PC-3 (cell line): ENCODE results near the gene DMAP1. TPM values are rescaled to one million over a fixed set of nuclear protein-coding genes. Genes with fewer than 3 reads are reported as not detected.

ENCODE experiments used
- ATAC-seq: fragments of 200-7000 bp; cut with Tn5 transposase; 2 replicates; pipeline ENCODE4 v1.9.1; 2020; ENCODE audit warnings: mild to moderate bottlenecking, moderate library complexity
- BruUV-seq: library from RNA; stranded (reverse); fragments of 400-500 nt; replicated peaks from 2 replicates; lab custom pipeline; 2021; lab: Mats Ljungman, UMichigan
- CTCF ChIA-PET: fragments of 300-600 bp; sonication (Branson Sonifier 250); formaldehyde crosslinking; loops from one replicate; lab custom pipeline; 2022; ENCODE audit warnings: antibody characterized with exemption; lab: Charles Lee
- POLR2A ChIA-PET: fragments of 300-600 bp; sonication (Branson Sonifier 250); formaldehyde crosslinking; loops from one replicate; lab custom pipeline; 2022; ENCODE audit warnings: antibody characterized with exemption; ENCODE audit not compliant: unreplicated experiment; lab: Charles Lee
- DNase-seq: peaks from one replicate; pipeline ENCODE4 v3.0.0-alpha.2; 2015
- H2AFZ ChIP-seq: fragments of 300-600 bp; sonication (generic); 2 replicates; pipeline ENCODE4 v1.6.0; 2016; ENCODE audit warnings: antibody characterized with exemption, low read length
- H3F3A ChIP-seq: fragments of 300-600 bp; sonication (generic); one replicate; pipeline ENCODE4 v1.6.0; 2017; ENCODE audit warnings: antibody characterized with exemption, low read length, control low read depth, mild to moderate bottlenecking; ENCODE audit not compliant: unreplicated experiment
- H3K27ac ChIP-seq: fragments of 300-600 bp; sonication (generic); 2 replicates; pipeline ENCODE4 v1.5.1; 2016; ENCODE audit warnings: mild to moderate bottlenecking, low read length
- H3K27me3 ChIP-seq: fragments of 300-600 bp; sonication (generic); 2 replicates; pipeline ENCODE4 v1.6.1; 2016; ENCODE audit warnings: low read length, mixed read lengths
- H3K36me3 ChIP-seq: fragments of 300-600 bp; sonication (generic); 2 replicates; pipeline ENCODE4 v1.6.1; 2016; ENCODE audit warnings: low read depth, mixed run types, low read length, mixed read lengths
- H3K4me1 ChIP-seq: fragments of 300-600 bp; sonication (generic); 2 replicates; pipeline ENCODE4 v1.5.1; 2016; ENCODE audit warnings: low read length; ENCODE audit not compliant: insufficient read depth
- H3K4me2 ChIP-seq: fragments of 300-600 bp; sonication (generic); 2 replicates; pipeline ENCODE4 v1.6.0; 2016; ENCODE audit warnings: low read length
- H3K4me3 ChIP-seq: fragments of 300-600 bp; sonication (generic); 2 replicates; pipeline ENCODE4 v1.5.1; 2016; ENCODE audit warnings: mild to moderate bottlenecking, low read length, mixed read lengths
- H3K79me2 ChIP-seq: fragments of 300-600 bp; sonication (generic); 2 replicates; pipeline ENCODE4 v1.6.1; 2017; ENCODE audit warnings: low read length, mixed read lengths
- H3K9ac ChIP-seq: fragments of 300-600 bp; sonication (generic); 2 replicates; pipeline ENCODE4 v1.6.0; 2016; ENCODE audit warnings: mild to moderate bottlenecking, low read length
- H3K9me2 ChIP-seq: fragments of 300-600 bp; sonication (generic); replicated peaks from 2 replicates; pipeline ENCODE4 v1.6.1; 2016; ENCODE audit warnings: mixed run types, low read length, mixed read lengths
- H3K9me3 ChIP-seq: fragments of 300-600 bp; sonication (generic); 2 replicates; pipeline ENCODE4 v1.6.1; 2016; ENCODE audit warnings: low read length, mixed read lengths
- H4K20me1 ChIP-seq: fragments of 300-600 bp; sonication (generic); 2 replicates; pipeline ENCODE4 v1.6.1; 2016; ENCODE audit warnings: low read length, mixed read lengths
- CTCF ChIP-seq: fragments of 300-600 bp; sonication (generic); conservative IDR thresholded peaks from 2 replicates; pipeline ENCODE4 v1.5.1; 2017; ENCODE audit warnings: antibody characterized with exemption, low read depth, mild to moderate bottlenecking, low read length
- EZH2 ChIP-seq: fragments of 300-600 bp; sonication (generic); IDR thresholded peaks from one replicate; pipeline ENCODE4 v1.6.1; 2017; ENCODE audit warnings: antibody characterized with exemption, mild to moderate bottlenecking, low read length; ENCODE audit not compliant: unreplicated experiment
- EZH2phosphoT487 ChIP-seq: fragments of 300-600 bp; sonication (generic); IDR thresholded peaks from 2 replicates; pipeline ENCODE4 v1.6.1; 2018; ENCODE audit warnings: mild to moderate bottlenecking, antibody characterized with exemption, low read length, borderline replicate concordance
- intact Hi-C: fragments of 100-400 bp; cut with micrococcal nuclease; formaldehyde crosslinking; loops from 2 replicates; pipeline ENCODE4 v1.9.0; 2023
- total RNA-seq: library from RNA; depleted of rRNA; stranded (reverse); fragments of >200 nt; gene quantifications from 2 replicates; pipeline ENCODE4 v1.2.3, GENCODE V29; 2014

DMAP1 gene
- total RNA-seq, 1 experiment from 2014 or later: 55.5 TPM

- Histone ChIP-seq H3K9me2 (no peaks in the 10 kb centered on the region), H2AFZ (no peak overlapping the region), H3K36me3 (no peaks in the 10 kb centered on the region; the same call in 1 of the 2 replicates), H3K4me3 (no peak overlapping the region), H3K4me2 (no peak overlapping the region), H3F3A (no peaks in the 10 kb centered on the region), H3K9me3 (no peaks in the 10 kb centered on the region), H3K27ac (no peak overlapping the region), H4K20me1 (no peaks in the 10 kb centered on the region), H3K4me1 (0 out of 2 replicates have a peak, but pooled peaks cover 5% of the 10 kb centered on the region), H3K27me3 (no peaks in the 10 kb centered on the region), H3K9ac (no peak overlapping the region), H3K79me2 (no peaks in the 10 kb centered on the region)
- no TSS peak for BruUV-seq
- CTCF ChIA-PET: no interaction called here
- no peak for ATAC-seq
- intact Hi-C loops: no loop called here
- no peak for DNase-seq
- TF ChIP-seq EZH2 (no peak), EZH2phosphoT487 (no peak), CTCF (no peak)
- POLR2A ChIA-PET: no interaction called here
Measured at GRCh38 chr1:44265656-44266358, 52.5 kb downstream of the DMAP1 start.

- BruUV-seq: no TSS peak
- intact Hi-C loops: no loop called here
- no peaks in the 10 kb centered on the region for H3F3A ChIP-seq
- ChIA-PET CTCF (no interaction called here), POLR2A (no interaction called here)
- no peaks in the 10 kb centered on the region for H3K79me2 ChIP-seq
- H2AFZ ChIP-seq: no peak overlapping the region
- DNase-seq: no peak
- no peak overlapping the region for H3K27ac ChIP-seq
- no peaks in the 10 kb centered on the region for H3K27me3 ChIP-seq
- H4K20me1 ChIP-seq: no peaks in the 10 kb centered on the region
- TF ChIP-seq CTCF: no peak
- H3K9ac ChIP-seq: no peak overlapping the region
- H3K4me1 ChIP-seq: no peaks in the 10 kb centered on the region
- H3K4me3 ChIP-seq: no peak overlapping the region
- no peak for ATAC-seq
- H3K9me2 ChIP-seq: no peaks in the 10 kb centered on the region
- no peak overlapping the region for H3K4me2 ChIP-seq
- H3K9me3 ChIP-seq: no peaks in the 10 kb centered on the region
- no peaks in the 10 kb centered on the region; the same call in 1 of the 2 replicates for H3K36me3 ChIP-seq
Measured at GRCh38 chr1:44266400-44267344, 53.4 kb downstream of the DMAP1 start.
